Mesothelial cell of epicardium (in vitro differentiated cells): ENCODE measurements around the gene PSMB1. TPM values are rescaled to one million over a fixed set of nuclear protein-coding genes. Genes with fewer than 3 reads are reported as not detected.

Experiments used
- DNase-seq, 2 experiments: peaks; one replicate each; pipeline ENCODE4 v3.0.0; 2021; ENCODE audit warnings: low spot score in 2 of 2; ENCODE audit not compliant: unreplicated experiment in 2 of 2
- H3K27ac Mint-ChIP-seq: 2 replicates; pipeline ENCODE4 v1.8.0; 2021; ENCODE audit warnings: mixed read lengths
- H3K27me3 Mint-ChIP-seq: 2 replicates; pipeline ENCODE4 v1.8.0; 2021; ENCODE audit warnings: low read depth, mixed read lengths
- H3K36me3 Mint-ChIP-seq: 2 replicates; pipeline ENCODE4 v1.8.0; 2021; ENCODE audit warnings: mixed read lengths
- H3K4me1 Mint-ChIP-seq: 2 replicates; pipeline ENCODE4 v1.8.0; 2021; ENCODE audit warnings: mixed read lengths
- H3K4me3 Mint-ChIP-seq: 2 replicates; pipeline ENCODE4 v1.8.0; 2021; ENCODE audit warnings: mild to moderate bottlenecking, moderate library complexity, mixed read lengths
- H3K9me3 Mint-ChIP-seq: 2 replicates; pipeline ENCODE4 v1.8.0; 2021; ENCODE audit warnings: mixed read lengths
- total RNA-seq: library from RNA; stranded (reverse); gene quantifications from 3 replicates; pipeline ENCODE4 v1.2.1, GENCODE V29; 2021
- TF ChIP-seq, protein P1 (sequence below): fragments of 200-600 bp; sonication (generic); IDR thresholded peaks from one replicate; pipeline ENCODE4 v1.5.0; 2021; ENCODE audit warnings: antibody characterized with exemption; ENCODE audit not compliant: unreplicated experiment

Gene PSMB1
- total RNA-seq, 1 donor from 2014 or later, result 140 TPM

DNA sequence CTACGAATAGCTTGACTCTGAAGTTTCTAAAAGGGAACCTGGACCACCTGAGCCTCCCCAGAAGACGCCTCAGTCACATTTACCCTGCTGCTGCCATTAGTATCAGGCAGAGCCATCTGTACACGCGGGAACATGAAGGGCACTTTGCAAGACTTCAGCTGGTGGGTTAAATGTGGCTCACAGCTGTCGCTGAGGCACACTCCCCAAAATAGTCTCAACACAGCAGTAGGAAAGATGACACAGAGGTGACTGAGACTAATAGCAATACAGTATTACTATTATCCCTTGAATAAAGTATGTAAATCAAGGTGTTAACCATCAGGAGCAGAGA is 29.0 kb downstream of the PSMB1 start:
- Mint-ChIP-seq H3K27me3 (peaks cover 22% of the 10 kb centered on the region), H3K9me3 (peaks cover 16% of the 10 kb centered on the region), H3K36me3 (peaks cover 3% of the 10 kb centered on the region), H3K4me3 (no peak overlapping the region), H3K4me1 (peaks cover 7% of the 10 kb centered on the region), H3K27ac (no peak overlapping the region)
- DNase-seq, result no peak
- TF ChIP-seq, protein P1, sequence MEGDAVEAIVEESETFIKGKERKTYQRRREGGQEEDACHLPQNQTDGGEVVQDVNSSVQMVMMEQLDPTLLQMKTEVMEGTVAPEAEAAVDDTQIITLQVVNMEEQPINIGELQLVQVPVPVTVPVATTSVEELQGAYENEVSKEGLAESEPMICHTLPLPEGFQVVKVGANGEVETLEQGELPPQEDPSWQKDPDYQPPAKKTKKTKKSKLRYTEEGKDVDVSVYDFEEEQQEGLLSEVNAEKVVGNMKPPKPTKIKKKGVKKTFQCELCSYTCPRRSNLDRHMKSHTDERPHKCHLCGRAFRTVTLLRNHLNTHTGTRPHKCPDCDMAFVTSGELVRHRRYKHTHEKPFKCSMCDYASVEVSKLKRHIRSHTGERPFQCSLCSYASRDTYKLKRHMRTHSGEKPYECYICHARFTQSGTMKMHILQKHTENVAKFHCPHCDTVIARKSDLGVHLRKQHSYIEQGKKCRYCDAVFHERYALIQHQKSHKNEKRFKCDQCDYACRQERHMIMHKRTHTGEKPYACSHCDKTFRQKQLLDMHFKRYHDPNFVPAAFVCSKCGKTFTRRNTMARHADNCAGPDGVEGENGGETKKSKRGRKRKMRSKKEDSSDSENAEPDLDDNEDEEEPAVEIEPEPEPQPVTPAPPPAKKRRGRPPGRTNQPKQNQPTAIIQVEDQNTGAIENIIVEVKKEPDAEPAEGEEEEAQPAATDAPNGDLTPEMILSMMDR, result no peak

DNA sequence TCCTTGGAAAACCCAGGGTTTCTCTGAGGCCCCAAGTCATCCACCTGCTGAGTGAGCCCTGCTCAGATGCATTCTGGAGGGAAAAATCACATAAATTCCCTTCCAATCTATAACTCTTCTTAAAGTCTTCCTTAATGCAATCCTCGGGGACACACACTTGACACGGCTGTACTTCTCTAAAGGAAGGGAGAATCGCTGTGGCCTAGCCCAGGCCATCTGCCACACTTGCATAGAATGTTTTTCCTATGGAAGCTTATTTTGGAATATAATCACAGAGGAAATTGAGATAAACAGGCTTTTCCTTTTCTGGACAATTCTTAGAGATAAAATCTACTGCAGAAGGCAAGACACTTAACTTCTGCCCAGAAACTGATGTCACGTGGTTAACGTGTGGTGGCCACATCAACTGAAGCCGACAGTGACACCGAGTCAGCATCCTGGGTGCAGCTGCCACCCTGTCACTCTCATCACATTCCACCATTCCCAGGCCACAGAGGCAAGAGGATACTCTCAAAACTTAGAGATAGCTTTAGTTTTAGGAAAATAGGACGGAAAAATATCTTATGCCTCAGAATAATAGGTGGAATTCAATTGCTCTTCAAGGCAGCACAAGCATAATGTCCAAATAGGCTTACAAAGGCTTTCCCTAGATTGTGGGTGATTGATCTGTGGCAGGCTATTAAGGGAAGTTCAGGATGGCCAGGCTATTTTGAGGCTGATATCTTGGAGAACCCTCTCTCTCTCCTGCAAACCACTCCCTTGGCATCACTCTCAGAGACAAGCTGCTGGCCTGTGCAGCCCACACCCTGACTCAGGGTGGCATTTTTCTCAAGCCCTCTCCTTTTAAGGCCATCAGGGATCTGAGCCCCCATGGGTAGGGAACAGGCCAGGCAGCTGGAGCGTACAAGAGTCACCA is 29.6 kb downstream of the PSMB1 start:
- Mint-ChIP-seq H3K4me3 (no peak overlapping the region), H3K36me3 (peaks cover 3% of the 10 kb centered on the region), H3K27me3 (peaks cover 27% of the 10 kb centered on the region), H3K9me3 (peaks cover 16% of the 10 kb centered on the region), H3K27ac (no peak overlapping the region), H3K4me1 (peaks cover 7% of the 10 kb centered on the region)
- no peak for DNase-seq
- TF ChIP-seq, protein P1, result no peak

DNA sequence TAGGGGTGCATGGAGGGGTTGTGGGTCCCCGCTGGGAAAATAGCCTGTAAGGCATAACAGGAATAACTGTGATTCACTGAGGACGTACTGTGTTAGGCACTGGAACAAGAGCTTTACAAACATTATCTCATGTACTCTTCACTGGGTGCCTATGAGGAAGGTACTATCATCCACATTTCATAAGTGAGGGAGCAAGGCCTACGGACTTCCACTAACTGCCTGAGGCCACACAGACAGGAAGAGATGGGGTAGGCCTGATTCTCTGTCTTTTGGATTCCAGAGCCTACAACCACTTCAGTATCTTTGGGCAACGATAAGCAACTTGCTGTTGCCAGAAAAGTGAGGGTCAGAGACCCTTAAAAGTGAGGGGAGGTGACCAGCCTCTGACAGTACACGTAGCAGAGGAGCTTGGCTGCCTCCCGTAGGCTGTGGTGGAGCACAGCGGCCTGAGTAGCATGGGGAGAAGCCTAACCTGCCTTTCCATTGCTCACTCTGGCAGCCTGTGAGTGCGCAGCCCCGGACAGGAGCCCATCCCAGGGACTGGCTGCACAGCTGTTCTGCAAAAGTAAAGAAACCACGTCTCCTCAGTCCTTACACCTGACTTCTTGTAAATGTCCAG is 30.4 kb downstream of the PSMB1 start:
- no peak for DNase-seq
- peaks cover 3% of the 10 kb centered on the region for H3K36me3 Mint-ChIP-seq
- no peak overlapping the region for H3K27ac Mint-ChIP-seq
- H3K4me1 Mint-ChIP-seq, result peaks cover 7% of the 10 kb centered on the region
- peaks cover 20% of the 10 kb centered on the region for H3K9me3 Mint-ChIP-seq
- H3K4me3 Mint-ChIP-seq, result no peak overlapping the region
- H3K27me3 Mint-ChIP-seq, result peaks cover 33% of the 10 kb centered on the region
- TF ChIP-seq, protein P1, result no peak

DNA sequence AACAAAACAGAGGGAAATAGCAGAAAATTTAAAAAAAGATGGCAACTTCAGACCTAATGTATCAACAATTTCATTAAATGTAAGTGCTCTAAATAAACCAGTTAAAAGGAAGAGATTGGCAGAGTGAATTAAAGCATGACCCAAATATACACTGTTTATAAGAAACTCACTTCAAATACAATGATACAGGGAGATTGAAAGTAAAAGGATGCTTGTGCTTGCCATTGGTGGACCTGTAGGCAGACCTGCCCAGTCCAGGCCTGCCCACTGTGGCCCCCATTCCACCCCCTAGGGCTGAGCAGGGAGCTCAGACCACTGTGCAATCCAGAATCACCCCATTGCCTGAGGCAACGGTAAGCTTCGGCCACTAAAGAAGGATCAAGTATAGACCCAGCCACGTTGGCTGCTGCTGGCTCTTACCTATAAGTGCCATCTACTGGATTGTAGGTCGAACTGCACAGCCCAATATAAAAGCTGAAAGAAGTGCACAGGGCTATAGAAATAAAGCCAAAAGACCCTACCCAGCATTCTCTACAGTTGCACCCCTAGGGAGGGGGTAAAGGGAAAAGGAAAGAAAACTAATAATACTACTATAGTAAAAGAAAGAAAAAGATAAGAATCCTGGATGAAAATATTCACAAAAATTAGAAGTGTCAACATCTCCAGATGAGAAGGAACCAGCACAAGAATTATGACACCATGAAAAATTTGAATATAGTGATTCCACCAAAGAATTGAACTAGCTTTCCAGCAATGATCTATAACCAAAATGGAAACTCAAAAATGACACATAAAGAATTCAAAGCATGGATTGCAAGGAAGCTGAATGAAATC is 36.1 kb downstream of the PSMB1 start:
- TF ChIP-seq, protein P1, result peak; percentile 32
- Mint-ChIP-seq H3K4me3 (no peak overlapping the region), H3K36me3 (peaks cover 4% of the 10 kb centered on the region), H3K27me3 (peaks cover 33% of the 10 kb centered on the region), H3K27ac (no peak overlapping the region), H3K4me1 (no peaks in the 10 kb centered on the region), H3K9me3 (peaks cover 37% of the 10 kb centered on the region)
- DNase-seq, result no peak

DNA sequence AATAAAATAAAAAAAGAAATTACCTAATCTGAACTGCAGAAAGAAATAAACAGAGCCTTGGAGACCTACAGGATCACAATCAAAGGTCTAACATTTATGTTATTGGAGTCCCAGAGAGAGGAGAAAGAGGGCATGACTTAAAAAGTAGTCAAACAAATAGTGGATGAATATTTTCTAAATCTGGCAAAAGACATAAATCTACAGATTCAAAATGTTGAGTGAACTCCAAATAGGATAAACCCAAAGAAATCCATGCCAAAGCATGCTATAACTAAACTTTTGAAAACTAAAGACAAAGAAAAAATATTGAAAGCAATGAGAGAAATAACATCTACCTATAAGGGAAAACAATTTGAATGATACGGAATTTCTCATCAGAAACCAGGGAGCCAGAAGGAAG is 38.2 kb downstream of the PSMB1 start:
- H3K9me3 Mint-ChIP-seq, result peaks cover 23% of the 10 kb centered on the region
- TF ChIP-seq, protein P1, result no peak
- no peaks in the 10 kb centered on the region for H3K4me1 Mint-ChIP-seq
- H3K27me3 Mint-ChIP-seq, result peaks cover 22% of the 10 kb centered on the region
- peaks cover 1% of the 10 kb centered on the region for H3K36me3 Mint-ChIP-seq
- no peak overlapping the region for H3K27ac Mint-ChIP-seq
- no peak for DNase-seq
- no peak overlapping the region for H3K4me3 Mint-ChIP-seq
